ENCODE results near the gene GMPPA. TPM values are rescaled to one million over a fixed set of nuclear protein-coding genes. Genes with fewer than 3 reads are reported as not detected.

GMPPA gene
- polyA plus RNA-seq, 1 donor from 2014 or later: 24.4 TPM

DNA sequence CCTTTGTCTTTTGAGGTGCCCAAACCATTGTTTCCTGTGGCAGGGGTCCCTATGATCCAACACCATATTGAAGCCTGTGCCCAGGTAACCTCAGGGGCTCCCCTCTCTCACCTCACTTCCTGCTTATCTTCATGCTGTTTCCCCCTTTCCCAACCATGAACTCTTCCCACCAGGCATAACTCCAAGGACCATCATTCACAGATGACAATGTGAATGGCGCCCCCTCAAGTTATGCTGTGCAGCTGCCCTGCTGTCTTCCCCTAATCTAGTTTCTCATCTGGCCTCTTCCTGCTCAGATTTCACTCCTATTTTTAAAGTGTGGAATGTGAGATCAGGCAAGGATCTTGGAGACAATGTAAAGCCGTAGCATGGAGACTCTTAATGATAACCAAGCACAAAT lies 1.4 kb downstream of the GMPPA start:
- H3K4me1 Mint-ChIP-seq: peaks cover 12 to 18% (median 13%) of the 10 kb centered on the region in 3 donors
- peak overlapping the region in 1 of 3 donors; percentile 70 for H3K27ac Mint-ChIP-seq
- H3K27me3 Mint-ChIP-seq: peaks cover 17% of the 10 kb centered on the region
- peaks cover 3% of the 10 kb centered on the region for H3K36me3 Mint-ChIP-seq
- peak overlapping the region; percentile 66 to 98 (median 88) for H3K4me3 Mint-ChIP-seq
- no peaks in the 10 kb centered on the region for H3K9me3 Mint-ChIP-seq

GRCh38 chr2:219501849-219502248 lies 3.2 kb downstream of the GMPPA start:
- Mint-ChIP-seq H3K27me3 (peaks cover 7% of the 10 kb centered on the region), H3K9me3 (no peaks in the 10 kb centered on the region), H3K4me1 (peaks cover 12 to 18% (median 13%) of the 10 kb centered on the region in 3 donors), H3K36me3 (peaks cover 5% of the 10 kb centered on the region), H3K27ac (no peak overlapping the region), H3K4me3 (no peak overlapping the region)

DNA sequence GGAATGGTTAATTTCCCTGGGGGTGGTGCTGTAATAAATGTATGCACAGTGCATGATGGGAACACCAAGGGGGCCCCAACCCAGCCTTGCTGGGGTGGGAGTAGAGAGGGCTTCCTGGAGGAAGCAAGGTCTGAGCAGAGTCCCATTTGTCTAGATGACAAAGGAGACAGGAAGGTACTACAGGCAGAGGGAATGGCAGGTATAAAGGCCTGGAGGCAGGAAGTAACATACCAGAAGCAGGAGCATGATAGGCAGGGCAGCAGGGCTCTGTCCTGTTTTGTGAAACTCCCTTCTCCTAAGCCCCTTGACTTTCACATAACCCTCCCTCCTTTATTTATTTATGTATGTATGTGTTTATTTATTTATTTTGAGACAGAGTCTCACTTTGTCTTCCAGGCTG lies 3.9 kb downstream of the GMPPA start:
- Mint-ChIP-seq H3K4me1 (peaks cover 12 to 14% (median 13%) of the 10 kb centered on the region in 3 donors), H3K36me3 (peaks cover 5% of the 10 kb centered on the region), H3K4me3 (no peak overlapping the region), H3K9me3 (no peaks in the 10 kb centered on the region), H3K27me3 (peaks cover 2% of the 10 kb centered on the region), H3K27ac (no peak overlapping the region)

DNA sequence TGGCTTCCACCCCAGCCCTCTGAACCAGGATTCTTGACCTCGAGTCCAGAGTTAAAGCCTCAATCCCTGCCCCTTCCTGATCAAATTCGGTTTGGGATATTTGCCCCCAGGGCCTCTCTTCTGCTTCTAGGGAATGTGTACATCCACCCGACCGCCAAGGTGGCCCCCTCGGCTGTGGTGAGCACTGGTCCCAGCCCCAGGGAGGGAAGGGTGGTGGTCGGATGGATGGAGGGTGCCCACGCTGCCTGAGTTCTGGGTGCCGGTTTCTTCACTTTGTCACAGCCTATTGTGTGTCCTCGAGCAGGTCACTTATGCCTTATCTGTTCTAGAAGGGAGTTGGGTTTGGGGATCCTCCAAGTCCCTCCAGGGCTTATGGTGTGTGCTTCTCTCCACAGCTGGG lies 6.9 kb downstream of the GMPPA start:
- Mint-ChIP-seq H3K9me3 (no peaks in the 10 kb centered on the region), H3K4me1 (peaks cover 0 to 9% (median 8%) of the 10 kb centered on the region in 3 donors), H3K4me3 (no peak overlapping the region), H3K36me3 (peaks cover 5% of the 10 kb centered on the region), H3K27me3 (peaks cover 12% of the 10 kb centered on the region), H3K27ac (no peak overlapping the region)

DNA sequence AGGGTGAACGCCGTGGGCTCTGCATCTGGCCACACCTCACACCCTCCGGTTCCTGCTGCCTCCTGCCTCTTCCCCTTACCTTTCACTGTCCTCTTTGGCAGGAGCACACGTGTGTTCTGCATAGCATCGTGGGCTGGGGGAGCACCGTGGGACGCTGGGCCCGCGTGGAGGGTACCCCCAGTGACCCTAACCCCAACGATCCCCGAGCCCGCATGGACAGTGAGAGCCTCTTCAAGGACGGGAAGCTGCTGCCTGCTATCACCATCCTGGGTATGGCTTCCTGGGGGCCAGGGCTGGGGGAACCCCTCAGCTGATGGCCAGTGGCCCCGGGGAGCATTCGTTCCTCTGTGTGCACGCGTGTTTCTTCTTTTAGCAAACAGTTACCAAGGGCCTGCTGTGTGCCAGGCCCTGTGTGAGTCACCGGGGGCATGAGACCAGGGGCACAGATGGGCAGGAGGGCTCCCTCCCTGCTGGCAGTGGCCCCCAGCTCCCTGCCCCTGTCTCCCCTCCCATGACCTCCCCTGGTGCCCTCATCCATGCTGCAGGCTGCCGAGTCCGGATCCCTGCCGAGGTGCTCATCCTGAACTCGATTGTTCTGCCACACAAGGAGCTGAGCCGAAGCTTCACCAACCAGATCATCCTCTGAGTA lies 7.6 kb downstream of the GMPPA start:
- H3K27ac Mint-ChIP-seq: no peak overlapping the region
- H3K9me3 Mint-ChIP-seq: no peaks in the 10 kb centered on the region
- H3K36me3 Mint-ChIP-seq: peaks cover 5% of the 10 kb centered on the region
- H3K27me3 Mint-ChIP-seq: peaks cover 18% of the 10 kb centered on the region
- peaks cover 0 to 9% (median 8%) of the 10 kb centered on the region in 3 donors for H3K4me1 Mint-ChIP-seq
- H3K4me3 Mint-ChIP-seq: no peak overlapping the region

GRCh38 chr2:219506802-219507526 lies 8.3 kb downstream of the GMPPA start:
- Mint-ChIP-seq H3K27me3 (peaks cover 23% of the 10 kb centered on the region), H3K27ac (no peak overlapping the region), H3K9me3 (no peaks in the 10 kb centered on the region), H3K4me3 (no peak overlapping the region), H3K4me1 (peaks cover 0 to 9% (median 8%) of the 10 kb centered on the region in 3 donors), H3K36me3 (peaks cover 5% of the 10 kb centered on the region)

DNA sequence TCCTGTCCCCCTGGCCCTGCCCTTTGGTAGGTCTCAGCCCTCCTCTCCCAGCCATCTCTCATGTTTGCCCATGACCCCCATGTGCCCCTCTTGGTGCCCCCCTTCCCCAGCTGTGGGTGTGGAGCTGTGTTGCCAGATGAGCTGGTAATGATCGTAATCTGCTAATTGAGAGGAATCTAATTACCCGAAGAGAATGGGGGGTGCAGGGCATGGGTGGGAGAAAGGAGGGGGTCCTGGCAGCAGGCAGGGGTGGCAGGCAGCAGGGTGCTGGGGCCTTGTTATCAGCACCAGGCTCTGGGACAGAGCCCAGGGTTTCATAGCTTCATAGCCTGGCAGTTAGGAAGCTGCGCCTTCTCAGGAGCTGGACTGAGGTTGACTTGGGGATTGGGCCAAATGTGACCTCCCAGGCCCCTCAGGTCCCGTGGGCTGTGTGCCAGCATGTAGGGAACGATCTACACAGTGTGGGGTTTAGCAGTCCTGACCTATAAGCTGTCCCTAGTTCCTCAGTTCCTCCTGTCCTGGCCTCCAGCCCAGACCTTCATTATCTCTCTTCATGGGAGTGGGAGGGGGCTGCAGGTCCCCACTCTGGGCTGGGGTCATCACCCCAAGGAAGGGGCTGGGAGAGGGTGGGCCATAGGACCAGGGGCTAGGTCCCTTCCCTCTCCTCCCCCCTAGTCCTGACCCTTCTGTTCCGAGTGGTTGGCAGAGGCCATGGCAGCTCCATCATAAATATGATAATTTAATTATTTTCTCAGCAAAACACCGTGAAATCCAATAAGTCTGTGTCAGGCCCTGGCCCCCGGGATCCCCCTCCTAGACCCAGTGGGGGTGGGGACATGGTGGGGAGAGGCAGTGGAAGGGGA lies 9.1 kb downstream of the GMPPA start:
- H3K27ac Mint-ChIP-seq: no peak overlapping the region
- H3K36me3 Mint-ChIP-seq: peaks cover 5% of the 10 kb centered on the region
- H3K4me3 Mint-ChIP-seq: no peak overlapping the region
- H3K27me3 Mint-ChIP-seq: peaks cover 27% of the 10 kb centered on the region
- peaks cover 0 to 11% (median 10%) of the 10 kb centered on the region in 3 donors for H3K4me1 Mint-ChIP-seq
- no peaks in the 10 kb centered on the region for H3K9me3 Mint-ChIP-seq

GRCh38 chr2:219508444-219508734 lies 9.7 kb downstream of the GMPPA start:
- H3K4me1 Mint-ChIP-seq: peaks cover 0 to 11% (median 10%) of the 10 kb centered on the region in 3 donors

GRCh38 chr2:219508971-219509779 lies 10.5 kb downstream of the GMPPA start:
- Mint-ChIP-seq H3K36me3 (peaks cover 5% of the 10 kb centered on the region), H3K4me3 (peak overlapping the region in 1 of 4 donors; percentile 75), H3K4me1 (peaks cover 0 to 12% (median 11%) of the 10 kb centered on the region in 3 donors), H3K27ac (no peak overlapping the region), H3K27me3 (peaks cover 40% of the 10 kb centered on the region), H3K9me3 (no peaks in the 10 kb centered on the region)

More at GRCh38 chr2:219508444-219508734, 9.7 kb downstream of the GMPPA start:
- H3K4me3 Mint-ChIP-seq: no peak overlapping the region
- H3K36me3 Mint-ChIP-seq: peaks cover 5% of the 10 kb centered on the region
- H3K9me3 Mint-ChIP-seq: no peaks in the 10 kb centered on the region
- peaks cover 32% of the 10 kb centered on the region for H3K27me3 Mint-ChIP-seq
- H3K27ac Mint-ChIP-seq: no peak overlapping the region

DNA sequence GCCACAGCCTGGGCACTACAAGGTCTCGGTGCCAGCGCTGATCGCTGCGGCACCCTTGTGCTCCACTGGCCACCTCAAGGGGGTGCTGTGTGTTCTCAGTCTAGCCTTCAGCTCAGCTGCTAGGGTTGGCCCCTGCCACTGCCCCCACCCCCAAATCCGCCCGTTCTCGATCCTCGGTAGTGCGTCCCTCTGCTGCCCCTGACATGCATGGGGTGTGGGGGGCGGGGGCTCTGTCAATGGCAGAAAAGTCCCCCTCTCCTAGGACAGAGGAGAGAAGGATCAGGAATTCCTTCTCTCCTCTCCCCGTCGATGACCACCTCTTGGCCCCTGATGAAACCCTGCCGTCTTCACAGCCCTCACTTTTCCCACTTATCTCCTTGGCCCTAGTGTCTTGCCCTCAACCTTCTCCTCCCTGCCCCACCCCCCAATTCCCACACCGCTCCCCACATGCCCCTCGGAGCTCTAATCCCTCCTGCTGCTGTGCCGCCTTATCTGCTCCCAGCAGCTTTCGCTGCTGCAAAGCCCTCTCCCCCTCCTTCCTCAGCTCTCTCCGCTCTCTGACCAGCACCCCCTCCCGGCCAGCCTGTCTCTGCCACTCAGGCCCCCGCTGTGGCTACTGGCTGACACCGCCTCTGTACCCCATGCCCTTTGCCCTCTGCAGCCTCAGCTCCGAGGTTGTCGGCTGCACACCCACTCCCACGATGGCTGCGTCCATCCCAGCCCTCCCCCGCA lies 11.3 kb downstream of the GMPPA start:
- H3K9me3 Mint-ChIP-seq: no peaks in the 10 kb centered on the region
- peak overlapping the region in 2 of 4 donors; percentile 75 to 78 for H3K4me3 Mint-ChIP-seq
- peaks cover 2% of the 10 kb centered on the region for H3K36me3 Mint-ChIP-seq
- peaks cover 43% of the 10 kb centered on the region for H3K27me3 Mint-ChIP-seq
- H3K27ac Mint-ChIP-seq: no peak overlapping the region
- H3K4me1 Mint-ChIP-seq: peaks cover 0 to 12% (median 9%) of the 10 kb centered on the region in 3 donors

- H3K4me1 Mint-ChIP-seq: peaks cover 0 to 12% (median 9%) of the 10 kb centered on the region in 3 donors
- no peaks in the 10 kb centered on the region for H3K9me3 Mint-ChIP-seq
- H3K27ac Mint-ChIP-seq: no peak overlapping the region
- H3K4me3 Mint-ChIP-seq: peak overlapping the region in 2 of 4 donors; percentile 75 to 78
- H3K27me3 Mint-ChIP-seq: peaks cover 49% of the 10 kb centered on the region
- peaks cover 2% of the 10 kb centered on the region for H3K36me3 Mint-ChIP-seq
These were observed 11.9 kb downstream of the GMPPA start for GRCh38 chr2:219510512-219511135.

DNA sequence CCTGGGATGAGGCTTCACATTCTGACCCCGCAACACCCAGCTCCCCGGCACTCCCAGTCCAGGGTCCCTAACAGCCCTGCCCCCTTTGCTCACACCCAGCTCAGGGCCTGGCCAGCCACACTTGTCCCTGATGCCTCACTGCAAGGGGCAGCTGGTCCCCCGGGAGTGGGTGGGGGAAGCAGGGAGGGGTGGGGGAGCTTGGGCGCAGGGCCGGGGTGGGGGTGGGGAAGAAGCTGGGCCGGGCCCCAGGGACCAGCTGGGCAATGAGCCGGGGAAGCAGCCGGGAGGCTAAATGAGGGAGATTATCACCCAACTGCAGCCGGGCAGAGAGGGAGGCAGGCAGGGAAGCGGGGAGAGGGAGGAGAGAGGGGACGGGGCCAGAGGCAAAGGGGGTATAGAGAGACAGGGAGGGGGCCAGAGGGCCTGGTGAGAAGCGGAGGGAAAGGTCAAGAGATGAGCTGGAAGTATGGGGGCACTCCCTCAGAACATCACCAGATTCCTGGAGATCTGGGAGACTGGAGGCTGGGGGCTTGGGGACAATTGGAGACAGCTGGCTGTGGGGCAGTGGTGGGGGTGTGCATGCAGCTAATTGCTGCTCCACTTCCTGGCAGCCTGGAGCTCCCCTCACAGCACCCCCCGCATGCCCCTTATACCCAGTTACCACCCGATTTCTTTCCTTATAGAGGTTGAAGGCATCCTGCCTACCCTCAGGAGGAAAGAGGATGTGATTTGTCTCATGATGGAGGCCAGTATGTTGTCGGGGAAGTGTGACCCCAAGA lies 13.0 kb downstream of the GMPPA start:
- Mint-ChIP-seq H3K9me3 (no peaks in the 10 kb centered on the region), H3K27ac (no peak overlapping the region), H3K4me1 (peaks cover 0 to 12% (median 9%) of the 10 kb centered on the region in 3 donors), H3K4me3 (no peak overlapping the region), H3K36me3 (no peaks in the 10 kb centered on the region), H3K27me3 (peaks cover 58% of the 10 kb centered on the region)

Measured in IgD-negative memory B cell (primary cell).